Stimulated activated naive CD8-positive, alpha-beta T cell treated with anti-CD3 and anti-CD28 coated beads, Interleukin-15, Interleukin-2, amounts not matched to agents 100 U/mL and 50 U/mL, for 24 hours (primary cell): Measurements from ENCODE around the gene TBC1D10A.

Experiments
- ATAC-seq: fragments of 150-1000 bp; cut with Tn5 transposase; one replicate; pipeline ENCODE4 v1.10.0; 2021
- DNase-seq: peaks from one replicate; pipeline ENCODE4 v3.0.0; 2021

The TBC1D10A gene

DNA sequence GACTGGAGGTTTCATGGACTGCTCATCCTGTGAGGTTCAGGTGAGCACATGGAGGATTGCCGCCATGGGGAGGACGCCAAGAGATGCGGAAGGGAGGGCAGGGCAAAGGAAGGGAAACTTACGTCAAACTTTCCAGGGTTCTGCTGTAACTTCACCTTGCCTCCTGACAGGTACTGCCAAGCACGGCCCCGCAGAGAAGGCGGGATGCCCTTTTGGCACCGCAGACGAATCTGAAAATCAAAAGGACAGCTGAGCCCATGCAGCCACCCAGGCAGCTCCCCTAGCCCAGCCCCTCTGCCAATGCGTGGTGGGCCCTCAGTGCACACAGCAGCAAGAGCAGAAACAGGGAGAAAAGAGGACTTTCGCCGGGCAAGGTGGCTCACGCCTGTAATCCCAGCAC lies 27.4 kb downstream of the TBC1D10A start:
- no peak for ATAC-seq
- DNase-seq, result no peak

DNA sequence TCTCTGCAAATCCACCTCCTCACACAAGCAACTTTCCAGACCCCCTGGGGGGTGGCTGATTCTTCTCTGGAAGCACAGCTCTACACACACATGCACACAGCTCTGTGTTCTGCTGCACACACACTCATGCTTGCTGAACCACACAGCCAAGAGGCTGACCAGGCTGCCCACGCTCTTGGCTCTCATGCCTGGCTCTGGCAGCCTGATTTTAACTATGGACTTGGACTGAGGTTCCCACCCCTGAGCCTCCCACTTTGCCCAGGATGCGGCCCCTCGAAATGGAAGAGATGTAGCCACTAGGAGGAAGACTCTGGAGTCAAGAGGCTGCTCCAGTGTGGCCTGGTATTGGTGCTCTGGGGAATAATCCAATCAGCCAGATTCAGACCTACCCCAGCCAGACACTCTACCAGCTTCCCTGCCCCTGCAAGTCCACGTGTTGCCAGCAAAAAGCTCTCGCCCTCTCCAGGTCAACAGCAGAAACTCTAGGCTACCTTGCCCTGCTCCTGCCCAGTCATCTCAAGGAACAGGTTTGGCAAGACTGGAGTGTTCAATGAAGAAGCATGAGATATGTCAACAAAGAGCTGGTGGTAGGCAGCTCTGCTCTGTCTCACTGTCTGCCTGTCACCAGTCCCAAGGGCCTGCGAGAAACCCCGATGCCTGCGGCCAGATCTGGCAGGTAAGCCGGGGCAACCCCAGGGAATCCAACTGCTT lies 28.6 kb downstream of the TBC1D10A start:
- no peak for DNase-seq
- no peak for ATAC-seq

GRCh38 chr22:30297276-30297990 lies 29.3 kb downstream of the TBC1D10A start:
- ATAC-seq, result no peak
- no peak for DNase-seq

- ATAC-seq, result no peak
- no peak for DNase-seq
Measured at GRCh38 chr22:30296833-30297232, 29.9 kb downstream of the TBC1D10A start.

GRCh38 chr22:30296324-30296723 lies 30.4 kb downstream of the TBC1D10A start:
- no peak for ATAC-seq
- no peak for DNase-seq

DNA sequence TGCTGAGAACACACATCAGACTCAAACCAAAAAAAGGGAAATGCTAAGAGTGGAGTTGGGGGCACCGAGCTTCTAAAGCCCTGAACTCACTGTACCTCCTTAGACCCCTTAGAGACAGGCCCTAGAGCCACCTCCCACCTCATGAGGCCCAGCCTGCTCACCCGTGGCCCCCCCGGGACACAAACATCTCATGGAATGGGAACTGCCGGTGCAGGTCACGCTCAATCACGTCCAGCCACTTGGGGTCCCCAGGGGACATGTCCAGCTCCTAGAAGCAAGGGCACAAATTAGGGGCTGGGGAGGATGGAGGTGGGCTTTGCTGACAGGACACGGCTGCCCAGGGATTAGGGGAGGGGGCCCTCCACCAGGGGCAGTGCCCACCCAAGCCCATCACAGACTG lies 31.2 kb downstream of the TBC1D10A start:
- DNase-seq (no peak), ATAC-seq (no peak)

DNA sequence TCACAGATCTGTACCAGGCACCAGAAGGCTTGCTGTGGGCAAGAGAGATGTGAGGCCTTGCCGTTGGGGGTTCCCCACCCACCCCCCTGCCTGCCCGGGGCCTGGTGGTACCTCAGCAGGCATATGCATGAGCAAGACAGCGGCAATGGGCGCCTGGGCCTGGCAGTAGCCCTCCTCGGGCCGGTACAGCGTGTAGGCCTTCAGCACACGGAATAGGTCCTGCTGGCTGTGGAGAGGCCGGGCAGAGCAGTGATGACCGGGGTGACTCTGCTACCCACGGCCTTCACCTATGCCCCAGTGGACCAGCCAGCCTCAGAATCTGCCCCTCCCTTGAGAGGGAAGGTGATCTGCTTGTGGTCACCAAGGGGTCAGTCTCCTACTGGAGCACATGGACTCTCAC lies 31.9 kb downstream of the TBC1D10A start:
- ATAC-seq (no peak), DNase-seq (no peak)

DNA sequence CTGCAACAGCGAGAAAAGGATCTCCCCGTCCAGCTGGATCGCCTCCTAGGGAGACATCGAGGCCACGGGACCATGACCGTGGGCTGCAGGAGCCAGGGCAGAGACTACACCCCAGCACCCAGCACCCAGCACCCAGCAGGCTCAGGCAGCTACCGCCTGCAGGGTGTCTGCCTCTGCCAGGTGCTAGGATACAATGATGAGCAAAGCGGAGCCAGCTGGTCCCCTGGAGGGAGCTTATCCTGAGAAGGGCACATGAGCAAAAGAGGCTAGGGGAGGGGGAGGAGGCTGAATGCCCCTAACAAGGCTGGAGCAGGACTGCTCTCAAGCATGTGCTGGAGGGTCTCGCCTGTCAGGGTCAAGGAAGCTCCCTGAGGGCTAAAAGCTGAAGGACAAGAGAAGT lies 32.7 kb downstream of the TBC1D10A start:
- DNase-seq (no peak), ATAC-seq (no peak)

GRCh38 chr22:30293026-30293425 lies 33.7 kb downstream of the TBC1D10A start:
- DNase-seq (no peak), ATAC-seq (no peak)

DNA sequence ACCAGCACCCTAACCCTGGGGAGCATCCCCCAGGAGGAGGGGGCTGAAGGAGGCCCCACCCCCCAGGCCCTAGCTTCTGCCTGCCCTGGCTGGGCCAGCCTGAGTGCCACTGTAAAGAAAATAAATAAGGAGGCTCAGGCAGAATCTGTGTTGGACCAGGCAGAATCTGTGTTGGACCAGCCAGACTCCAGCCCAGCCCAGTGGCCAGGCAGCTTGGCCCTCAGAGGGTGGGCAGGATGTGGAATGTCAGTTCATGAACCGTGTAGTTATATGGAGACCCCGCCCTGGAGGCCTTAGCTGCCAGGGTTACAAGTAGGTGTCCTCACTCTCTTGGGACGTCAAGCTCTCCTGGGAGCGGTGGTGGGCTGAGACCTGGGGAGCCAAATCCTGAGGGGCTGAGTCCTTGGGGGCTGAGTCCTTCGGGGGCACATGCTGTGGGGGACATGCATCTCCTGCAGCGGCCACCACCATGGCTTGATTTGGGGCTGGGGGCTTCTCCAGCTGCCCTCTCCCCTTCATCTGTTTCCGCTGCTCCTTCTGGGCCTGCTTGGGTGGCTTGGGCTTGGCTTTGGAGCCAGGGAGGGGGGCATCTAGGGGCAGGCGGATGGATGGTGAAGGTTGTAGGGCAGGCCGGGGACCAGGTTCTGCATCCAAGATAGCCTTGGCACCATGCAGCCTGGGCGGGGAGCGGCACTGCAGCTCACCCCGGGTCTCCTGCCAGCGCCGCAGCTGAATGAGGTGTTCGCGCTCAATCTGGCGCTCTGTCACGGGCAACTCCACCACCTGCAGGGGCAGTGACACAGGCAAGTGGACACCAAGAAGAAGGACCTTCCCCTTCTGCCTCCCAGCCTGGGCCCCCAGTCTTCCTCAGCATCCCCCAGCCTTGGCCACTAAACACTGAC lies 34.4 kb downstream of the TBC1D10A start:
- ATAC-seq, result no peak
- no peak for DNase-seq

- DNase-seq (no peak), ATAC-seq (no peak)
Measured at GRCh38 chr22:30291058-30291892, 35.5 kb downstream of the TBC1D10A start.

GRCh38 chr22:30290342-30291057 lies 36.2 kb downstream of the TBC1D10A start:
- DNase-seq, result no peak
- no peak for ATAC-seq

GRCh38 chr22:30289980-30290313 lies 36.8 kb downstream of the TBC1D10A start:
- DNase-seq, result no peak
- ATAC-seq, result peak; percentile 14

GRCh38 chr22:30289141-30289979 lies 37.4 kb downstream of the TBC1D10A start, which contains the start of gene CASTOR1:
Gene CASTOR1 (minus strand): TSS chr22:30289505. CDS start chr22:30289497, 8 bp downstream.
- DNase-seq (peak; percentile 94), ATAC-seq (peak; percentile 88)

DNA sequence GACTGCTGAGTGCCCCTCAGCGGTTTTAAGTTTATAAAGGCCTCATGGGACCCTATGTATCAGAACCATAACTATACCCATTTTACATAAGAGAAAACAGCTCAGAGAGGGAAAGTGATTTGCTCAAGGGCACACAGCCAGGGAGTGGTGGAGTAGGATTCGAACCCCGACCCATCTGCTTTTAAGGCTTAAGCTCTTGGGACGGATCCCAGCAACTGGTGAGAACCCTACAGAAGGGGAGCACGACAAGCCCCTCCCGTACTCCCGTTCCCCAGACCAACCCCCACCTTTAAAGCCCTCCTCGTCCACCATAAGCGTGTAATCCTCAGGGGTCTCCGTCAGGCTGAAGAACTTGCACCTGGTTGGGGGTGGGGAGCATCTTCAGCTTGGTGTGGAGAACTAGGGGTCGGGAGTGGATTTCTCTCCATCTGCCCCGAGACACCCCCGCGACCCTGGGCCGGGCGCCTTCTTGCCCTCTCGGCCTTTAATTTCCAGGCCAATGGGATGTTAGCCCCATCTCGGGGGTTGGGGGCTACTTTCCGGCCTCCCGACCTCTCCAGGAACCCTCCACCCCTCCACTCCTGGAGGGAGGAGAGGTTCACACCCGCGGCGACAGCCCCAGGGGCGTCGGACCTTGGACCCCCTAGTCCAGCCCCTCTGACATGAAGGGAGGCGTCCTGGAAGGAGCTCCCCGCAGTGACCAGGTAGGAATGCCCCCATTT lies 38.2 kb downstream of the TBC1D10A start:
- no peak for ATAC-seq
- DNase-seq, result no peak

- ATAC-seq (peak; percentile 35), DNase-seq (peak; percentile 91)
Measured at GRCh38 chr22:30287648-30288418, 38.9 kb downstream of the TBC1D10A start.

- ATAC-seq (peak; percentile 36), DNase-seq (peak; percentile 93)
Measured at GRCh38 chr22:30286813-30287647, 39.7 kb downstream of the TBC1D10A start.

GRCh38 chr22:30286331-30286730 lies 40.4 kb downstream of the TBC1D10A start:
- no peak for DNase-seq
- ATAC-seq, result no peak
